Prostate gland (tissue), 2 donors: ENCODE measurements around the gene SIDT1. TPM values are rescaled to one million over a fixed set of nuclear protein-coding genes. Genes with fewer than 3 reads are reported as not detected.

Experiments used
- DNase-seq: peaks from one replicate; pipeline ENCODE4 v3.0.0-alpha.2; 2019; ENCODE audit warnings: low spot score
- H3K27ac ChIP-seq, 2 donors: fragments of 200-600 bp; sonication (generic); 2 replicates each; pipeline ENCODE4 v1.5.1; 2017 to 2019
- H3K27me3 ChIP-seq: fragments of 200-600 bp; sonication (generic); replicated peaks from 2 replicates; pipeline ENCODE4 v1.5.1; 2019; ENCODE audit not compliant: insufficient read depth
- H3K36me3 ChIP-seq, 2 donors: fragments of 200-600 bp; sonication (generic); 1 replicate in 1 of 2; 2 replicates in 1 of 2; pipeline versions ENCODE4 v1.5.1 to v1.8.1; 2017 to 2019
- H3K4me1 ChIP-seq: fragments of 200-600 bp; sonication (generic); replicated peaks from 2 replicates; pipeline ENCODE4 v1.5.1; 2019
- H3K4me3 ChIP-seq, 2 donors: fragments of 200-600 bp; sonication (generic); 2 replicates each; pipeline ENCODE4 v1.5.1; 2017 to 2019
- H3K9me3 ChIP-seq: fragments of 200-600 bp; sonication (generic); 2 replicates; pipeline ENCODE4 v1.5.1; 2017
- POLR2A ChIP-seq: fragments of 450-650 bp; IDR thresholded peaks from one replicate; pipeline ENCODE4 v1.6.1; 2016; ENCODE audit warnings: antibody characterized with exemption, mild to moderate bottlenecking
- POLR2AphosphoS5 ChIP-seq: sonication (generic); formaldehyde crosslinking; IDR thresholded peaks from one replicate; pipeline ENCODE4 v1.6.1; 2017; ENCODE audit warnings: antibody characterized with exemption
- WGBS: methylation state at CpG from one replicate; pipeline ENCODE4 v1.1.5; 2018; 5-methylcytosine and 5-hydroxymethylcytosine counted together
- intact Hi-C: fragments of 100-400 bp; cut with DNase I; formaldehyde crosslinking; loops from one replicate; pipeline ENCODE4 v1.14.2; 2022
- total RNA-seq, 2 donors: library from RNA; depleted of rRNA; stranded (reverse); fragments of >200 nt; gene quantifications; one replicate each; pipeline ENCODE4 v1.1.0, GENCODE V29; 2016
- TF ChIP-seq, protein P1 (sequence below), 4 experiments: fragments of 200-600 bp in 2 of 4; fragments of 450-650 bp in 2 of 4; sonication (generic) in 2 of 4; IDR thresholded peaks; 1 replicate in 3 of 4; 2 replicates in 1 of 4; pipeline ENCODE4 v1.5.1; 2016 to 2019; ENCODE audit warnings: antibody characterized with exemption in 4 of 4, mild to moderate bottlenecking in 2 of 4, moderate library complexity in 2 of 4

The SIDT1 gene
- total RNA-seq, 2 donors from 2014 or later: 19.9 to 31.2 TPM

GRCh38 chr3:113565555-113565954 is 33.2 kb downstream of the SIDT1 start:
- Histone ChIP-seq H3K4me3 (no peak overlapping the region), H3K9me3 (no peaks in the 10 kb centered on the region), H3K4me1 (no peaks in the 10 kb centered on the region), H3K27me3 (no peaks in the 10 kb centered on the region), H3K36me3 (no peaks in the 10 kb centered on the region), H3K27ac (no peak overlapping the region)
- 59% methylated on average over 1 of the region's 1 CpG for WGBS
- no peak for DNase-seq
- intact Hi-C loops: no loop called here
- TF ChIP-seq, protein P1, sequence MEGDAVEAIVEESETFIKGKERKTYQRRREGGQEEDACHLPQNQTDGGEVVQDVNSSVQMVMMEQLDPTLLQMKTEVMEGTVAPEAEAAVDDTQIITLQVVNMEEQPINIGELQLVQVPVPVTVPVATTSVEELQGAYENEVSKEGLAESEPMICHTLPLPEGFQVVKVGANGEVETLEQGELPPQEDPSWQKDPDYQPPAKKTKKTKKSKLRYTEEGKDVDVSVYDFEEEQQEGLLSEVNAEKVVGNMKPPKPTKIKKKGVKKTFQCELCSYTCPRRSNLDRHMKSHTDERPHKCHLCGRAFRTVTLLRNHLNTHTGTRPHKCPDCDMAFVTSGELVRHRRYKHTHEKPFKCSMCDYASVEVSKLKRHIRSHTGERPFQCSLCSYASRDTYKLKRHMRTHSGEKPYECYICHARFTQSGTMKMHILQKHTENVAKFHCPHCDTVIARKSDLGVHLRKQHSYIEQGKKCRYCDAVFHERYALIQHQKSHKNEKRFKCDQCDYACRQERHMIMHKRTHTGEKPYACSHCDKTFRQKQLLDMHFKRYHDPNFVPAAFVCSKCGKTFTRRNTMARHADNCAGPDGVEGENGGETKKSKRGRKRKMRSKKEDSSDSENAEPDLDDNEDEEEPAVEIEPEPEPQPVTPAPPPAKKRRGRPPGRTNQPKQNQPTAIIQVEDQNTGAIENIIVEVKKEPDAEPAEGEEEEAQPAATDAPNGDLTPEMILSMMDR (IDR thresholded peaks at IDR 0.05): no peak
- TF ChIP-seq POLR2A (no peak), POLR2AphosphoS5 (no peak)

DNA sequence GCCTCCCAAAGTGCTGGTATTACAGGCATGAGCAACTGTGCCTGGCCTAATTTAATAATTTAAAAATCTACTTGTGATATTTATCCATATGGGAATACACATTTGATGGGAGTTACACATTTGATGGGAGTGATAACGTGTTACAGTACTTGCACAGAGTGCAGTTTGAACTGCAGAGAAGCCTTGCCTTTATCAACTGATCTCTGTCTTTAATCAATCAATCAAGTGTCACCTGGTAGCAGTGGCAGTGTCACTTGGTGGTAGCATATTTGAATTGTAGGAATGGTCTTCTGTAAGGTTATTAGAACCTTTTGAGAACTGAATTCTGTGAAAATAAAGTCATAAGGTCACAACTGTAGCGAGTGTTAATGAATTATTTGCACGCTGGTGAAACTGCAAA is 37.8 kb downstream of the SIDT1 start:
- Histone ChIP-seq H3K27me3 (no peaks in the 10 kb centered on the region), H3K4me3 (no peak overlapping the region), H3K27ac (no peak overlapping the region), H3K4me1 (no peaks in the 10 kb centered on the region), H3K9me3 (no peaks in the 10 kb centered on the region), H3K36me3 (no peaks in the 10 kb centered on the region)
- 92% methylated on average over 3 of the region's 3 CpGs for WGBS
- intact Hi-C loops: loop anchor here (10.0 kb wide), 2 partner anchors 75 to 515 kb away; no protein-coding TSS in a partner anchor
- DNase-seq: no peak
- TF ChIP-seq POLR2AphosphoS5 (no peak), POLR2A (no peak)
- TF ChIP-seq, protein P1 (IDR thresholded peaks at IDR 0.05): no peak

DNA sequence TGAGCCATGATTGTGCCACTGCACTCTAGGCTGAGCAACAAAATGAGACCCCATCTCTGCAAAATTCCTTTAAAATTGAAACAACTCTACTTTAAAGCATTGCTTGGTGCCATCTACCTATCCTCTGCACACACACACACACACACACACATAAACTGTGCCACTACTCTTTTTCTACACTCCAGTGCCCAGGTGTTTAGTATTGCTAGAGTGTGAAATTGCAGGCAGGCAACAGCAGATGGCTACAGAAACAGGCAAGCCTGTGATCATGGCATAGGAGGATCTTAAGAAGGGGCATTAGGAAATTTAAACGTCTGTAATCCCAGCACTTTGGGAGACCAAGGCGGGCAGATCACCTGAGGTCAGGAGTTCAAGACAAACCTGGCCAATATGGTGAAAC is 39.0 kb downstream of the SIDT1 start:
- H3K36me3 ChIP-seq: no peaks in the 10 kb centered on the region
- H3K9me3 ChIP-seq: no peaks in the 10 kb centered on the region
- no peaks in the 10 kb centered on the region for H3K27me3 ChIP-seq
- H3K27ac ChIP-seq: no peak overlapping the region
- TF ChIP-seq POLR2AphosphoS5 (no peak), POLR2A (no peak)
- TF ChIP-seq, protein P1 (IDR thresholded peaks at IDR 0.05): no peak
- DNase-seq: no peak
- no peaks in the 10 kb centered on the region for H3K4me1 ChIP-seq
- 60% methylated on average over 2 of the region's 2 CpGs for WGBS
- intact Hi-C loops: loop anchor here (10.0 kb wide), 2 partner anchors 77 to 517 kb away; no protein-coding TSS in a partner anchor
- no peak overlapping the region for H3K4me3 ChIP-seq

GRCh38 chr3:113573728-113574127 is 41.4 kb downstream of the SIDT1 start:
- no peaks in the 10 kb centered on the region for H3K9me3 ChIP-seq
- no peak overlapping the region for H3K4me3 ChIP-seq
- no peaks in the 10 kb centered on the region for H3K27me3 ChIP-seq
- intact Hi-C loops: loop anchor here (10.0 kb wide), 2 partner anchors 79 to 519 kb away; no protein-coding TSS in a partner anchor
- no peak overlapping the region for H3K27ac ChIP-seq
- 80% methylated on average over 3 of the region's 3 CpGs for WGBS
- H3K4me1 ChIP-seq: no peaks in the 10 kb centered on the region
- no peak for DNase-seq
- TF ChIP-seq, protein P1 (IDR thresholded peaks at IDR 0.05): no peak
- TF ChIP-seq POLR2AphosphoS5: no peak
- no peak for TF ChIP-seq POLR2A
- H3K36me3 ChIP-seq: no peaks in the 10 kb centered on the region

DNA sequence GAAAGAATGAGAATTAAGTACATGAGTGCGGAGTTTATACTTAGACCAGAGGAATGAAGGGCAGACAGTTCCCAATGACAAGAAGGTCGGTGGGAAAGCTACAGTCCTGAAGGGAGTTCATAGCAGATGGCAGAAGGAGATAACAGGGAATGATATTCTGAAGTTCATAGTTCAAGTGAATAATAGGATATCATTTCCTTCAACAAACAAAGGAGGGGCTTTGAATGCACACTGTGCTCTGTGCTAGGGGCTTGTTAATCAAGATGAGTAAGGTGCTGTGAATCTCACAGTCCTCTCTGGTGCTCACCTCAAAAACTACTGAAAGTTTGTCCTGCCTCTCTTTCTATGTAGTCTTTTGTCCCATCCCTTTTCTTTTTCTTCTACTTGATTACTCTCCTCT is 41.9 kb downstream of the SIDT1 start:
- TF ChIP-seq, protein P1 (IDR thresholded peaks at IDR 0.05): no peak
- no peak for TF ChIP-seq POLR2AphosphoS5
- TF ChIP-seq POLR2A: no peak
- no peak overlapping the region for H3K27ac ChIP-seq
- intact Hi-C loops: loop anchor here (10.0 kb wide), 2 partner anchors 79 to 519 kb away; no protein-coding TSS in a partner anchor
- no peaks in the 10 kb centered on the region for H3K36me3 ChIP-seq
- WGBS: 57% methylated on average over 2 of the region's 2 CpGs
- no peaks in the 10 kb centered on the region for H3K4me1 ChIP-seq
- no peak overlapping the region for H3K4me3 ChIP-seq
- H3K9me3 ChIP-seq: no peaks in the 10 kb centered on the region
- no peak for DNase-seq
- H3K27me3 ChIP-seq: no peaks in the 10 kb centered on the region
